Measurements from ENCODE around the gene DYNLT4.

DNA sequence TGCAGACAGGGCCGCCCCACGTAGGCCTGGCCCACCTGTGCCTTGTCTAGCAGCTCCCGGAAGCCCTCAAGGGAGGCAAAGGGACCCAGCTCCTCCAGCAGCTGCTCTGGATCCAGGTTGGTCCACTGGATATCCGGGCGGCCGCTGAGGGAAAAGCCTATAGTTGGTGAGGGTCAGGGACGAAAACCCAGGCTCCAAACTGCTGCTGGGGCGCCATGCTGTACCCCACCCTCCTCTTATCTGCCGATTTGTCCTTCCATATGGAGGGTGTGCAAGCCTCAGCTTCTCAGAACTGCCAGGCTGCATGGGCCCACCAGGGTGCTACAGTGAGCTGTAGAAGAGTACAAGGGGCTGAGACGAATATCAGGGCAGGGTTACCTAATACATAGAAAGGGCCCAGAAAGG is 23.8 kb upstream of the DYNLT4 start:
- TF ChIP-seq, protein P1, sequence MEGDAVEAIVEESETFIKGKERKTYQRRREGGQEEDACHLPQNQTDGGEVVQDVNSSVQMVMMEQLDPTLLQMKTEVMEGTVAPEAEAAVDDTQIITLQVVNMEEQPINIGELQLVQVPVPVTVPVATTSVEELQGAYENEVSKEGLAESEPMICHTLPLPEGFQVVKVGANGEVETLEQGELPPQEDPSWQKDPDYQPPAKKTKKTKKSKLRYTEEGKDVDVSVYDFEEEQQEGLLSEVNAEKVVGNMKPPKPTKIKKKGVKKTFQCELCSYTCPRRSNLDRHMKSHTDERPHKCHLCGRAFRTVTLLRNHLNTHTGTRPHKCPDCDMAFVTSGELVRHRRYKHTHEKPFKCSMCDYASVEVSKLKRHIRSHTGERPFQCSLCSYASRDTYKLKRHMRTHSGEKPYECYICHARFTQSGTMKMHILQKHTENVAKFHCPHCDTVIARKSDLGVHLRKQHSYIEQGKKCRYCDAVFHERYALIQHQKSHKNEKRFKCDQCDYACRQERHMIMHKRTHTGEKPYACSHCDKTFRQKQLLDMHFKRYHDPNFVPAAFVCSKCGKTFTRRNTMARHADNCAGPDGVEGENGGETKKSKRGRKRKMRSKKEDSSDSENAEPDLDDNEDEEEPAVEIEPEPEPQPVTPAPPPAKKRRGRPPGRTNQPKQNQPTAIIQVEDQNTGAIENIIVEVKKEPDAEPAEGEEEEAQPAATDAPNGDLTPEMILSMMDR (IDR thresholded peaks at IDR 0.05; ENCODE audit: control extremely low read depth in 1 of 3, insufficient read depth in 1 of 3, low read depth in 1 of 3, low read length in 3 of 3) = peak in 1 of 3 experiments; percentile 3; a peak in 1 of 4 replicates
- TF ChIP-seq POLR2A (IDR thresholded peaks at IDR 0.05; ENCODE audit: control extremely low read depth in 1 of 2, low read depth in 2 of 2, low read length in 2 of 2) = no peak
- no peak for TF ChIP-seq POLR2AphosphoS5 (IDR thresholded peaks at IDR 0.05; ENCODE audit: low read depth, low read length)
- TF ChIP-seq EP300 (IDR thresholded peaks at IDR 0.05; ENCODE audit: borderline replicate concordance in 1 of 2, low read depth in 2 of 2, low read length in 2 of 2) = no peak
- no peak for TF ChIP-seq ZNF274 (IDR thresholded peaks at IDR 0.05; ENCODE audit: borderline replicate concordance, extremely low read depth, low read length)
- TF ChIP-seq, protein P2, sequence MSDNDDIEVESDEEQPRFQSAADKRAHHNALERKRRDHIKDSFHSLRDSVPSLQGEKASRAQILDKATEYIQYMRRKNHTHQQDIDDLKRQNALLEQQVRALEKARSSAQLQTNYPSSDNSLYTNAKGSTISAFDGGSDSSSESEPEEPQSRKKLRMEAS (IDR thresholded peaks at IDR 0.05) = no peak
- TF ChIP-seq EGR1 (IDR thresholded peaks at IDR 0.05; ENCODE audit: borderline replicate concordance, low read depth, low read length) = no peak
- TF ChIP-seq RAD21 (IDR thresholded peaks at IDR 0.05 in 1 of 2, conservative IDR thresholded peaks at IDR 0.05 in 1 of 2; ENCODE audit: low read depth in 2 of 2, low read length in 2 of 2) = no peak; a peak in 1 of 4 replicates
- TF ChIP-seq EZH2 (IDR thresholded peaks at IDR 0.05; ENCODE audit: low read depth, low read length, severe bottlenecking) = no peak
- TF ChIP-seq TAF1 (IDR thresholded peaks at IDR 0.05; ENCODE audit: low read depth, low read length) = no peak
- no peak for TF ChIP-seq NRF1 (IDR thresholded peaks at IDR 0.05; ENCODE audit: low read depth, low read length)
